ENCODE measurements around the gene ADPRS. TPM values are rescaled to one million over a fixed set of nuclear protein-coding genes. Genes with fewer than 3 reads are reported as not detected.

The ADPRS gene
- 25.1 and 33.5 TPM in 2 replicates for total RNA-seq

GRCh38 chr1:36088577-36089392 lies at the start of gene ADPRS:
Gene ADPRS (plus strand): TSS chr1:36088892. CDS start chr1:36088905, 13 bp downstream.

GRCh38 chr1:36083635-36084496 lies 4.8 kb upstream of the ADPRS start, which contains the start of gene TEKT2:
Gene TEKT2 (plus strand): TSS chr1:36084094. CDS start chr1:36084922, 828 bp downstream.

GRCh38 chr1:36125129-36125991 lies 36.7 kb downstream of the ADPRS start, which contains the start of gene COL8A2:
Gene COL8A2 (minus strand): TSS chr1:36125222. CDS start chr1:36100242, 24,980 bp downstream.

Other genes starting within 250 kb of the ADPRS start
- 10.0 and 11.9 TPM in 2 replicates for gene AGO1, start 205.7 kb upstream of the ADPRS start, total RNA-seq
- gene AGO3, start 157.8 kb upstream of the ADPRS start, total RNA-seq, result 9.3 and 11.1 TPM in 2 replicates
- 0.33 and 0.34 TPM in 2 replicates for gene TEKT2, start 4.8 kb upstream of the ADPRS start, total RNA-seq
- 0.86 and 1.1 TPM in 2 replicates for gene COL8A2, start 36.3 kb downstream of the ADPRS start, total RNA-seq
- 66.6 and 85.8 TPM in 2 replicates for gene TRAPPC3, start 60.6 kb downstream of the ADPRS start, total RNA-seq
- 38.0 and 38.4 TPM in 2 replicates for gene MAP7D1, start 67.3 kb downstream of the ADPRS start, total RNA-seq
- 124 and 137 TPM in 2 replicates for gene THRAP3, start 135.6 kb downstream of the ADPRS start, total RNA-seq
- gene SH3D21, start 217.5 kb downstream of the ADPRS start, total RNA-seq, result 0.65 and 0.77 TPM in 2 replicates
- gene EVA1B, start 234.8 kb downstream of the ADPRS start, total RNA-seq, result 89.6 and 91.5 TPM in 2 replicates

Data from dermis lymphatic vessel endothelial cell (primary cell).